Kidney epithelial cell (primary cell): ENCODE measurements around the gene TRIM44. TPM values are rescaled to one million over a fixed set of nuclear protein-coding genes. Genes with fewer than 3 reads are reported as not detected.
"Not testable (repeated sequence)": the region's sequence is repeated elsewhere in the genome, so short reads cannot be mapped to it uniquely, and the experiment has no call there.

Experiments
- DNase-seq: peaks from one replicate; pipeline ENCODE4 v3.0.0-alpha.2; 2010; ENCODE audit warnings: low read depth
- H3K27me3 ChIP-seq: 2 replicates; pipeline ENCODE4 v1.6.0; 2011; ENCODE audit warnings: low read length; ENCODE audit not compliant: control insufficient read depth, insufficient read depth
- H3K36me3 ChIP-seq: 2 replicates; pipeline ENCODE4 v1.5.1; 2011; ENCODE audit warnings: low read length; ENCODE audit not compliant: control insufficient read depth, insufficient read depth
- H3K4me3 ChIP-seq: 2 replicates; pipeline ENCODE4 v1.5.1; 2011; ENCODE audit warnings: low read depth, mild to moderate bottlenecking, control low read depth, low read length
- CTCF ChIP-seq: IDR thresholded peaks from 2 replicates; pipeline ENCODE4 v1.5.1; 2011; ENCODE audit warnings: mild to moderate bottlenecking, moderate library complexity, low read length, control low read depth, inconsistent platforms; ENCODE audit not compliant: insufficient read depth, poor library complexity, severe bottlenecking
- total RNA-seq: library from RNA; depleted of rRNA; stranded (reverse); fragments of >200 nt; gene quantifications from 2 replicates; pipeline ENCODE4 v1.2.3, GENCODE V29; 2015

The TRIM44 gene
- total RNA-seq, 1 donor from 2014 or later: 40.9 TPM

GRCh38 chr11:35771722-35772121 is 109.1 kb downstream of the TRIM44 start:
- Histone ChIP-seq H3K27me3 (no peaks in the 10 kb centered on the region), H3K4me3 (no peak overlapping the region), H3K36me3 (no peaks in the 10 kb centered on the region)
- TF ChIP-seq CTCF: no peak
- DNase-seq: no peak

DNA sequence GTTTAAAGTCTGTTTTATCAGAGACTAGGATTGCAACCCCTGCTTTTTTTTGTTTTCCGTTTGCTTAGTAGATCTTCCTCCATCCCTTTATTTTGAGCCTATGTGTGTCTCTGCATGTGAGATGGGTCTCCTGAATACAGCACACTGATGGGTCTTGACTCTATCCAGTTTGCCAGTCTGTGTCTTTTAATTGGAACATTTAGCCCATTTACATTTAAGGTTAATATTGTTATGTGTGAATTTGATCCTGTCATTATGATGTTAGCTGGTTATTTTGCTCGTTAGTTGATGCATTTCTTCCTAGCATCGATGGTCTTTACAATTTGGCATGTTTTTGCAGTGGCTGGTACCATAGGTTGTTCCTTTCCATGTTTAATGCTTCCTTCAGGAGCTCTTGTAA is 114.7 kb downstream of the TRIM44 start:
- H3K27me3 ChIP-seq, H3K4me3 ChIP-seq, DNase-seq, H3K36me3 ChIP-seq: not testable (repeated sequence)

GRCh38 chr11:35778943-35779342 is 116.4 kb downstream of the TRIM44 start:
- not testable (repeated sequence) for DNase-seq, H3K36me3 ChIP-seq, H3K27me3 ChIP-seq, H3K4me3 ChIP-seq

DNA sequence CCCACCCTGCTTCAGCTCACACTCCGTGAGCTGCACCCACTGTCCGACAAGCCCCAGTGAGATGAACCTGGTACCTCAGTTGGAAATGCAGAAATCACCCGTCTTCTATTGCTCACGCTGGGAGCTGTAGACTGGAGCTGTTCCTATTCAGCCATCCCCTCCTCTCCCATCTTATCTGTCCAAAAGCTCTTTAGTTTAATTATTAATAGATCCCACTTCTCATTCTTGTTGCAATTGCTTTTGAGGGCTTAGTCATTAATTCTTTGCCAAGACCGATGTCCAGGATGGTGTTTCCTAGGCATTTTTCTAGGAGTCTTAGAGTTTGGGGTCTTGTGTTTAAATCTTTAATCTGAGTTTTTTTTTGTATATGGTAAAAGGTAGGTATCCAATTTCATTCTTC is 116.8 kb downstream of the TRIM44 start:
- Histone ChIP-seq H3K36me3 (no peaks in the 10 kb centered on the region), H3K4me3 (no peak overlapping the region), H3K27me3 (no peaks in the 10 kb centered on the region)
- no peak for DNase-seq
- no peak for TF ChIP-seq CTCF

DNA sequence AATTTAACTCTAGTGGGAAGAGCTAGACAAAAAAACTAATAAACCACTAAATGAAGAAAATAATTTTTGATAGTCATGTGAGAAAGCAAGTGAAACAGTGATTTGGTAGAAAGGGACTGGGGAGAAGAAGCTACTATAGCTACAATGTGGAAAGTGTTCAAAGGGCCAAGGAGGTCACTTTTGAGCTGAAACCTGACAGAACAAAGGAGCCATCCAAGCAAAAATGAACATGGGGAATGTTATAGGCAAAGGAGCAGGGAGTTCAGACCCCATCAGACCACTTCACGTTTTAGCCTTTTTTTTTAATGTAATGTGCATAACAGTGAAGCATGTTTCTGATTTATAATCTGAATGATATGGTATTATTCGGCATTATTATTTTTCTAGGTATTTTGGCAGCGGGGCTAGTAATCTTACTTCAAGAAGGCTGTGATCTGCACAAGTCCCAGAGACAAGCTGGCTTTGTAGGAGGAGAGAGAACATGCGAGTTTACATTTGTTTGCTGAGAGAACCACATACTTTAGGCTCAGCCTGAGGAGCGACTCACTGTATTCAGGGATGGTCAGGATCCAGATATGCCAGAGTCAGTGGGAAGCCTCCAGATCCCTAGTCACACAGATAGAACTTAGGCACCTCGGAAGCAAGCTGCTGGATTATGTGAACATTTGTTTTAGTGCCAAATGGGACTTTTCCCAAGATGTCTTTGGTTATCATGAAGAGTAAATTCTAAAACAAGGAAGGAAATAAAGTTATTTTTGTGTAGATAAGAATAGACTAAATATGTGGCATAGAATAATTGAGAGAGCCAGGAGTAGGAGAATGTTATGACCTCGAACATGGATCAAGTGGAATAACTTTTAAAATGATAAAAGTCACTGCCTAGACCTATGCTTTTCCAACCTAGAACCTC is 118.6 kb downstream of the TRIM44 start:
- DNase-seq: no peak
- Histone ChIP-seq H3K4me3 (no peak overlapping the region), H3K36me3 (no peaks in the 10 kb centered on the region), H3K27me3 (no peaks in the 10 kb centered on the region)
- TF ChIP-seq CTCF: no peak

DNA sequence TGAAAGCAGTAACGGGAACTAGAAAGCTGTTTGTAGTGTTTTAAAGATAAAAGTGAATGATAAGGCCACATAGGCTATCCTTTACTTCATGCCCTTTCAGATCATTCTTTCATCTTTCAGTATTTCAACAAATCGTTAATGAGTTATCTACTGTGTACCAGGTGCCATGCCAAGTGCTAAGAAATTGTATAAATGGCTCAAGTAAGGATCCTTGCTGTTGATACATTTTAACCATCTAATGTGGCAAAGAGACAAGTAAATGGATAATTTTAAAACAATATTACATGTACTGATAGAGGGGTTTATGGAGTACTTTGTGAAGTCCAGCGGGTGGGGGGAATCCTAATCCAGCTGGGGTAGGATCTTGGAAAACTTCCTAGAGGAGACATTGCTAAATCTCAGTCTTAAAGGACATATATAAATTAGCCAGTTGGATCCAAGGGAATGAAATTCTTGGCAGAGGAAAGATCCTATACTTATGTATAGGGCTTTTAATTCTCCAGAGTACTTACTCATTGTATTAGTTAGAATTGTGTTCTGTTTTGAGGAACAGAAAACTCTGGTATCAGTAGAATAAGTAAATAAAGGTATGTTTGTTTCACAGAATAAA is 119.4 kb downstream of the TRIM44 start:
- Histone ChIP-seq H3K27me3 (no peaks in the 10 kb centered on the region), H3K4me3 (no peak overlapping the region), H3K36me3 (no peaks in the 10 kb centered on the region)
- DNase-seq: no peak
- no peak for TF ChIP-seq CTCF
